Measurements from ENCODE around the gene EEA1. TPM values are rescaled to one million over a fixed set of nuclear protein-coding genes. Genes with fewer than 3 reads are reported as not detected.

EEA1 gene
- total RNA-seq, 2 donors from 2014 or later = 5.9 to 7.3 TPM

DNA sequence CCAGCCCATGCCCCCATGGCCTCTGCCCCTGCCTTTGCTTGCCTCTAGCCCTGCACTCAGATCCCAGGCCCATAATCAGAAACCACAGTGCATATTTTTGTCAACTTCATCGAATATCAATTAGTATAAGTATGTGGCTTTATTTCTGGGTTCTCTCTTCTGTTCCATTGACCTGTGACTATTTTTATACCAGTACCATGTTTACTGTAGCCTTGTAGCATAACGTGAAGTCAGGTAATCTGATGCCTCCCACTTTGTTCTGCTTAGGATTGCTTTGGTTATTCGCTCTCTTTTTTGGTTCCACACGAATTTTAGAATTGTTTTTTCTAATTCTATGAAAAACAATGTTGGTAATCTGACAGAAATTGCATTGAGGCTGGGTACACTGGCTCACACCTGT lies 14.9 kb downstream of the EEA1 start:
- Histone ChIP-seq H3K36me3 (replicated peaks in 1 of 2; ENCODE audit: insufficient read depth in 1 of 2, low read depth in 2 of 2) (no peaks in the 10 kb centered on the region), H3K4me1 (no peaks in the 10 kb centered on the region), H3K27ac (no peak overlapping the region), H3K4me3 (no peak overlapping the region), H3K9me3 (no peaks in the 10 kb centered on the region), H3K27me3 (no peaks in the 10 kb centered on the region)
- intact Hi-C loops (cut with DNase I) = no loop called here
- DNase-seq (no peak), ATAC-seq (no peak)
- WGBS, 2 donors = 77% methylated on average over 4 of the region's 4 CpGs
- TF ChIP-seq, protein P1, sequence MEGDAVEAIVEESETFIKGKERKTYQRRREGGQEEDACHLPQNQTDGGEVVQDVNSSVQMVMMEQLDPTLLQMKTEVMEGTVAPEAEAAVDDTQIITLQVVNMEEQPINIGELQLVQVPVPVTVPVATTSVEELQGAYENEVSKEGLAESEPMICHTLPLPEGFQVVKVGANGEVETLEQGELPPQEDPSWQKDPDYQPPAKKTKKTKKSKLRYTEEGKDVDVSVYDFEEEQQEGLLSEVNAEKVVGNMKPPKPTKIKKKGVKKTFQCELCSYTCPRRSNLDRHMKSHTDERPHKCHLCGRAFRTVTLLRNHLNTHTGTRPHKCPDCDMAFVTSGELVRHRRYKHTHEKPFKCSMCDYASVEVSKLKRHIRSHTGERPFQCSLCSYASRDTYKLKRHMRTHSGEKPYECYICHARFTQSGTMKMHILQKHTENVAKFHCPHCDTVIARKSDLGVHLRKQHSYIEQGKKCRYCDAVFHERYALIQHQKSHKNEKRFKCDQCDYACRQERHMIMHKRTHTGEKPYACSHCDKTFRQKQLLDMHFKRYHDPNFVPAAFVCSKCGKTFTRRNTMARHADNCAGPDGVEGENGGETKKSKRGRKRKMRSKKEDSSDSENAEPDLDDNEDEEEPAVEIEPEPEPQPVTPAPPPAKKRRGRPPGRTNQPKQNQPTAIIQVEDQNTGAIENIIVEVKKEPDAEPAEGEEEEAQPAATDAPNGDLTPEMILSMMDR (IDR thresholded peaks at IDR 0.05) = no peak
- TF ChIP-seq POLR2A (IDR thresholded peaks at IDR 0.05) = no peak

- DNase-seq = no peak
- intact Hi-C loops (cut with DNase I) = no loop called here
- 91 to 100% methylated on average over 2 of the region's 2 CpGs for WGBS, 2 donors
- no peak for ATAC-seq
- Histone ChIP-seq H3K27ac (no peak overlapping the region), H3K9me3 (peaks cover 0 to 6% (median 0%) of the 10 kb centered on the region in 3 donors), H3K4me3 (no peak overlapping the region), H3K4me1 (no peaks in the 10 kb centered on the region), H3K27me3 (no peaks in the 10 kb centered on the region), H3K36me3 (replicated peaks in 1 of 2; ENCODE audit: insufficient read depth in 1 of 2, low read depth in 2 of 2) (no peaks in the 10 kb centered on the region)
- TF ChIP-seq, protein P1 (IDR thresholded peaks at IDR 0.05) = no peak
- no peak for TF ChIP-seq POLR2A (IDR thresholded peaks at IDR 0.05)
Observed at GRCh38 chr12:92912672-92913071, 16.4 kb downstream of the EEA1 start.

DNA sequence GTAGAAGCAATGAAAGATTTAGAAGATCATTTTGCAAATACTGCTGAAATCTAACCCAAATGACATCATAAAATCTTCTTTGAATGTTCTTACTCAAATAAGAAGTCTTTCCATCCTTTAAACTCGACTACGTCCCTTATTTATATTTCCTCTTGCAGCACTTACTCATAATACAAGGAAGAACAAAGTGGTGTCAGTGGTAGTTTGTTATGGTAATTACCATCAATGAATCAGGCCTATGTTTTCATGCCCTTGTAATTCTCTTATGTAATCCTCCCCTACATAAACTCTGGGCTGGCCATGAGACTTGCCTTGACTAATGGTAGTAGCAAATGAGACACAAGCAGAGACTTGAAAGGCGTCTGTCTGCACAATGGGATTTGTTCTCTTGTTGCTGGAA lies 17.0 kb downstream of the EEA1 start:
- TF ChIP-seq, protein P1 (IDR thresholded peaks at IDR 0.05) = no peak
- TF ChIP-seq POLR2A (IDR thresholded peaks at IDR 0.05) = no peak
- 72 to 83% methylated on average over 3 of the region's 3 CpGs for WGBS, 2 donors
- Histone ChIP-seq H3K4me1 (no peaks in the 10 kb centered on the region), H3K27ac (no peak overlapping the region), H3K27me3 (no peaks in the 10 kb centered on the region), H3K9me3 (peaks cover 0 to 6% (median 0%) of the 10 kb centered on the region in 3 donors), H3K4me3 (no peak overlapping the region), H3K36me3 (replicated peaks in 1 of 2; ENCODE audit: insufficient read depth in 1 of 2, low read depth in 2 of 2) (no peaks in the 10 kb centered on the region)
- no peak for ATAC-seq
- no peak for DNase-seq
- intact Hi-C loops (cut with DNase I) = no loop called here

DNA sequence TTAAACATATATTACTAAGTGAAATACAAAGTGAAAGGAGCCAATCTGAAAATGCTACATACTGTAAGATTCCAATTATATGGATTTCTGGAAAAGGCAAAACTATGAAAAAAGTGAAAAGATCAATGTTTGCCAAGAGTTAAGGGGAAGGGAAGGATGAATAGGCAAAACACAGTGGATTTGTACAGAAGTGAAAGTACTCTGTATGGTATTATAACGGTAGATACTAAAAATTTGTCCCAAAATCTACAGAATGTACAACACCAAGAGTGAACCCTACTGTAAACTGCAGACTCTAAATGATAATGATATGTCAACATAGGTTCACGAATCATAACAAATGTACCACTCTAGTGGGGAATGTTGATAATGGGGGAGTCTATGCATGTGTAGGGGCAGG lies 17.8 kb downstream of the EEA1 start:
- DNase-seq = no peak
- 62 to 75% methylated on average over 2 of the region's 2 CpGs for WGBS, 2 donors
- ATAC-seq = no peak
- H3K27ac ChIP-seq = no peak overlapping the region
- H3K27me3 ChIP-seq = no peaks in the 10 kb centered on the region
- no peaks in the 10 kb centered on the region for H3K4me1 ChIP-seq
- no peaks in the 10 kb centered on the region for H3K36me3 ChIP-seq (replicated peaks in 1 of 2; ENCODE audit: insufficient read depth in 1 of 2, low read depth in 2 of 2)
- TF ChIP-seq, protein P1 (IDR thresholded peaks at IDR 0.05) = no peak
- TF ChIP-seq POLR2A (IDR thresholded peaks at IDR 0.05) = no peak
- intact Hi-C loops (cut with DNase I) = no loop called here
- no peak overlapping the region for H3K4me3 ChIP-seq
- H3K9me3 ChIP-seq = peaks cover 0 to 6% (median 0%) of the 10 kb centered on the region in 3 donors

GRCh38 chr12:92908108-92908507 lies 21.0 kb downstream of the EEA1 start:
- ATAC-seq = no peak
- WGBS, 2 donors = 63 to 76% methylated on average over 3 of the region's 3 CpGs
- Histone ChIP-seq H3K4me3 (no peak overlapping the region), H3K27ac (no peak overlapping the region), H3K36me3 (replicated peaks in 1 of 2; ENCODE audit: insufficient read depth in 1 of 2, low read depth in 2 of 2) (no peaks in the 10 kb centered on the region), H3K27me3 (no peaks in the 10 kb centered on the region), H3K4me1 (no peaks in the 10 kb centered on the region), H3K9me3 (peaks cover 0 to 6% (median 0%) of the 10 kb centered on the region in 3 donors)
- intact Hi-C loops (cut with DNase I) = no loop called here
- TF ChIP-seq, protein P1 (IDR thresholded peaks at IDR 0.05) = no peak
- TF ChIP-seq POLR2A (IDR thresholded peaks at IDR 0.05) = no peak
- DNase-seq = no peak
